Pons (tissue), 1 donor: ENCODE data around the gene PCDHA1.

Experiments
- DNase-seq: peaks from one replicate; pipeline ENCODE4 v3.0.0-alpha.2; 2016; ENCODE audit warnings: low spot score

The PCDHA1 gene

DNA sequence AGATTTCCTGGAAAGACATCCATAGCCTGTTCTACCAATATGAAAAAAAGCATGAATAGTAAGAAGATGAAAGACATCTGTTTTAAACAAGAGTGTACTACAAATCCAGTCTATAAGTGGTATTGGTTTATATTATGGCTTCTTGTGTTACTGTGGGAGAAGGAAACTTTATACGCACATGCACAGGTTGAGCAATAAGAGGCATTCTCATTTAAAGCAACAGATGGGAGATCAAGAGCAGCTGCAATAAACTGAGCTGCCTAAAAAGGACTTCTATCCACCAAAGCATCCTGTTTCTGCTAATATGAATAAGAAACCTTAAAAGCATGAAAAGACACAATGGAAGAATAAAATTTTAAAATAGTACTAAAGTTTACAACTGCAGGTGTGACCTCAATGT is 256.6 kb downstream of the PCDHA1 start:
- no peak for DNase-seq

DNA sequence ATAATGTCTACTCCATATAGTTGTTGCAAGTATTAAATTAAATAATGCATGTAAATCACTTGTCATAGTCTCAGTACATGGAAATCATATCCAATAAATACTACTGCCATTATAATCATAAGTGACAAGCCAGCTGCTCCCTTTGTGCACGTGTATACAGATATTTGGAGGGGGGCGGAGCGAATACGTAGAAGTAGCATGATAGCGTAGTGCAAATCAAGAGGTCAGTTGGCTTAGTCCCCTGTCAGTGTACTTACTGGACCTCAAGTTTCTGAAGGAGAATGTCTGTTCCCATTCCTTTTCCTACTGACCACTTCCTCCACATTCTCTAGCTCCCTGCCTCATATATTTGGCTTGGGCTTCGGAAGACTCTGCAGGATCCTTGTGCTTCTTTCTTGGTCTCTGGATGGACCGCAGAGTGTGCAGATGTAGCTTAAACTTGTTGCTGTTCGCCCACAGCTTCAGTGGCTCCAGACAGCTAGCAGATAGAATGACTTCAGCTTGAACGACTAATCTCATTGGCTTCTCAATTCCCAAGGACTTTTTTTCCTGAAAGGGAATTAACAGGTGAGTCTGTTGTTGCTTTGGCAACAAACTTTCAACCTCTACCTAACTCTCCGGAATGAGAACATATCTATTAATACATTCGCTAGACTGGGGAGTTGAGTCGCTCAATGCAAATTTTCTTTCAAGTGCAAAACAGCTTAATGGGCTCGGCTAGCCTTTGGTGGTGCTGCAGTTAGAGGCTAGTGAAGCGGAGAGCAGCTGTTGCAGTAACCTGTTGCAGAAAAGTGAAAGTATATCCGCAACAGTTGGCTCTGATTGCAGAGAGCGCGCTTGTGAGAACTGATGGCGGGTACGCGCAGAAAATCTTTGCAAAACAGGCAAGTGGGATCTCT is 264.9 kb downstream of the PCDHA1 start, which contains the start of gene PCDHB1:
PCDHB1 (plus strand) TSS at position 753 of the 899 bp plus-strand sequence; CDS start at position 850, 97 bp downstream.
- DNase-seq = no peak

DNA sequence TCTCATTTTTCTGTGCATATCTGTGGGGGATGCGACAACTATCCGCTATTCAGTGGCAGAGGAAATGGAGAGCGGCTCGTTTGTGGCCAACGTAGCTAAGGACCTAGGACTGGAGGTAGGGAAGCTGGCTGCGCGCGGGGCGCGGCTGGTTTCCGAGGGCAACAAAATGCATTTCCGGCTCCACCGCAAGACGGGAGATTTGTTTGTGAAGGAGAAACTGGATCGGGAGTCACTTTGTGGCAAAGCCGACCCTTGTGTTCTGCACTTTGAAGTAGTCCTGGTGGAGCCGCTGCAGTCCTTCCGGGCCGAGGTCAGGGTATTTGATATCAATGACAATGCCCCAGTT is 265.6 kb downstream of the PCDHA1 start:
- DNase-seq = no peak
